HFFc6 (cell line): ENCODE results near the gene IL1RL2. TPM values are rescaled to one million over a fixed set of nuclear protein-coding genes. Genes with fewer than 3 reads are reported as not detected.

Experiments used
- DNase-seq: peaks from one replicate; pipeline ENCODE4 v3.0.0-alpha.2; 2018
- H3K27ac Mint-ChIP-seq: 2 replicates; pipeline ENCODE4 v1.8.0; 2020; ENCODE audit warnings: mild to moderate bottlenecking, mixed read lengths
- H3K27me3 Mint-ChIP-seq: 2 replicates; pipeline ENCODE4 v1.8.0; 2021; ENCODE audit warnings: mild to moderate bottlenecking, moderate library complexity, mixed read lengths; ENCODE audit not compliant: insufficient read depth
- H3K36me3 Mint-ChIP-seq: 2 replicates; pipeline ENCODE4 v1.8.0; 2021; ENCODE audit warnings: low read depth, mixed read lengths
- H3K4me1 Mint-ChIP-seq: 2 replicates; pipeline ENCODE4 v1.8.0; 2020; ENCODE audit warnings: low read depth, mixed read lengths
- H3K4me3 Mint-ChIP-seq: 2 replicates; pipeline ENCODE4 v1.8.0; 2020; ENCODE audit warnings: mild to moderate bottlenecking, moderate library complexity, mixed read lengths
- H3K9me3 Mint-ChIP-seq: 2 replicates; pipeline ENCODE4 v1.8.0; 2020; ENCODE audit warnings: mild to moderate bottlenecking, mixed read lengths
- CTCF ChIP-seq: fragments of 200-600 bp; sonication (generic); IDR thresholded peaks from 2 replicates; pipeline ENCODE4 v1.5.0; 2021; ENCODE audit warnings: antibody characterized with exemption, mild to moderate bottlenecking
- total RNA-seq, 6 experiments: library from RNA; stranded (reverse); fragmentation: NEBNext Ultra II Directional; extraction: Animal tissue kit (Norgen Biotek cat#: 25700); gene quantifications; 2 replicates in 1 of 6; 3 replicates in 5 of 6; pipeline ENCODE4 v1.2.3, GENCODE V29; 2021

Gene IL1RL2
- total RNA-seq, 6 experiments from 2014 or later = not detected

GRCh38 chr2:102235491-102235890 is 48.7 kb downstream of the IL1RL2 start:
- Mint-ChIP-seq H3K9me3 (no peaks in the 10 kb centered on the region), H3K27me3 (no peaks in the 10 kb centered on the region; the same call in 1 of the 2 replicates), H3K27ac (no peak overlapping the region), H3K36me3 (peaks cover 4% of the 10 kb centered on the region; the same call in 1 of the 2 replicates), H3K4me3 (no peak overlapping the region), H3K4me1 (peaks cover 33% of the 10 kb centered on the region)
- no peak for DNase-seq
- TF ChIP-seq CTCF = peak; percentile 54; the same call in 1 of the 2 replicates

GRCh38 chr2:102236132-102236531 is 49.3 kb downstream of the IL1RL2 start:
- H3K27ac Mint-ChIP-seq = no peak overlapping the region
- no peak for TF ChIP-seq CTCF
- H3K27me3 Mint-ChIP-seq = no peaks in the 10 kb centered on the region; the same call in 1 of the 2 replicates
- no peaks in the 10 kb centered on the region for H3K9me3 Mint-ChIP-seq
- DNase-seq = no peak
- no peak overlapping the region for H3K4me3 Mint-ChIP-seq
- peaks cover 39% of the 10 kb centered on the region for H3K4me1 Mint-ChIP-seq
- H3K36me3 Mint-ChIP-seq = peaks cover 4% of the 10 kb centered on the region; the same call in 1 of the 2 replicates

- Mint-ChIP-seq H3K36me3 (no peaks in the 10 kb centered on the region), H3K27ac (no peak overlapping the region), H3K9me3 (no peaks in the 10 kb centered on the region), H3K4me1 (peaks cover 41% of the 10 kb centered on the region), H3K4me3 (no peak overlapping the region), H3K27me3 (no peaks in the 10 kb centered on the region; the same call in 1 of the 2 replicates)
- DNase-seq = no peak
- TF ChIP-seq CTCF = no peak
These were observed 50.4 kb downstream of the IL1RL2 start for GRCh38 chr2:102237176-102237575.

GRCh38 chr2:102238039-102238756 is 51.4 kb downstream of the IL1RL2 start:
- peak overlapping the region; percentile 54 for H3K27ac Mint-ChIP-seq
- H3K4me1 Mint-ChIP-seq = peaks cover 41% of the 10 kb centered on the region
- H3K4me3 Mint-ChIP-seq = peak overlapping the region; percentile 46
- DNase-seq = peak; percentile 19
- no peaks in the 10 kb centered on the region for H3K9me3 Mint-ChIP-seq
- no peak for TF ChIP-seq CTCF
- H3K36me3 Mint-ChIP-seq = no peaks in the 10 kb centered on the region
- H3K27me3 Mint-ChIP-seq = peaks cover 2% of the 10 kb centered on the region; the same call in 1 of the 2 replicates

GRCh38 chr2:102238778-102239177 is 52.0 kb downstream of the IL1RL2 start:
- peak overlapping the region; percentile 54 for H3K27ac Mint-ChIP-seq
- H3K4me3 Mint-ChIP-seq = peak overlapping the region; percentile 46
- H3K27me3 Mint-ChIP-seq = peaks cover 2% of the 10 kb centered on the region; the same call in 1 of the 2 replicates
- H3K36me3 Mint-ChIP-seq = no peaks in the 10 kb centered on the region
- no peaks in the 10 kb centered on the region for H3K9me3 Mint-ChIP-seq
- peaks cover 41% of the 10 kb centered on the region for H3K4me1 Mint-ChIP-seq
- no peak for DNase-seq
- no peak for TF ChIP-seq CTCF
